ENCODE measurements around the gene DOC2A.

- no peak for TF ChIP-seq POLR2A (IDR thresholded peaks at IDR 0.05; ENCODE audit: low read depth, low read length)
- TF ChIP-seq POLR2AphosphoS5 (IDR thresholded peaks at IDR 0.05; ENCODE audit: low read depth, low read length) = no peak
- no peak for TF ChIP-seq TAF1 (IDR thresholded peaks at IDR 0.05; ENCODE audit: borderline replicate concordance, low read depth, low read length)
Observed at GRCh38 chr16:29989111-29989858, 21.5 kb downstream of the DOC2A start.

Measured in GM12892 (cell line).